ENCODE results near the gene EPHB6. TPM values are rescaled to one million over a fixed set of nuclear protein-coding genes. Genes with fewer than 3 reads are reported as not detected.

Gene EPHB6
- polyA plus RNA-seq, 1 experiment = 0.51 TPM

DNA sequence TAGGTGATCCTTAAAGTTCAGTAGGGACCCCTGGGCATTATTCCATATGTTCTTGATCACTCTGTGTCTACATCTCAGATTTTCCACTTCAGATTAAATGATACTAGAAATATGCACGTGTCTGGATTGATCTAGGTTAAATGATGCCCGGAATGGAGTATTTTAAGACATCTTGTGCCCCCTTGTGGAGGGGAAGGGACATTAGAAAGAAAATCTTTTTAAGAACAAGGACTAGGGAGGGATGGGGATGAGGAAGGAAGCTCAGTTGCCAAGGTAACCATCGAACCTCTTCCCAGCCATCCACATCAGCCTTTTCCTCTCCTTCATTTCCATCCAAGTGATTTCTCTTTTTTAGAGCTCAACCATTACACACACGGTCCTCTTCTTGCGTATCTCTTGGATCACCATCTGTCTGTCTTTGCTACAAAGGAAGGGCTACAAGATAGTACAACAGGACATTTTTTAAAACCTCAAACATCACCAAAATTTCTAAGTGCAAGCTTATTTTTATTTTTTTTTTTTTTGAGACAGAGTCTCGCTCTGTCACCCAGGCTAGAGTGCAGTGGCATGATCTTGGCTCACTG lies 43.6 kb upstream of the EPHB6 start:
- TF ChIP-seq, protein P1, sequence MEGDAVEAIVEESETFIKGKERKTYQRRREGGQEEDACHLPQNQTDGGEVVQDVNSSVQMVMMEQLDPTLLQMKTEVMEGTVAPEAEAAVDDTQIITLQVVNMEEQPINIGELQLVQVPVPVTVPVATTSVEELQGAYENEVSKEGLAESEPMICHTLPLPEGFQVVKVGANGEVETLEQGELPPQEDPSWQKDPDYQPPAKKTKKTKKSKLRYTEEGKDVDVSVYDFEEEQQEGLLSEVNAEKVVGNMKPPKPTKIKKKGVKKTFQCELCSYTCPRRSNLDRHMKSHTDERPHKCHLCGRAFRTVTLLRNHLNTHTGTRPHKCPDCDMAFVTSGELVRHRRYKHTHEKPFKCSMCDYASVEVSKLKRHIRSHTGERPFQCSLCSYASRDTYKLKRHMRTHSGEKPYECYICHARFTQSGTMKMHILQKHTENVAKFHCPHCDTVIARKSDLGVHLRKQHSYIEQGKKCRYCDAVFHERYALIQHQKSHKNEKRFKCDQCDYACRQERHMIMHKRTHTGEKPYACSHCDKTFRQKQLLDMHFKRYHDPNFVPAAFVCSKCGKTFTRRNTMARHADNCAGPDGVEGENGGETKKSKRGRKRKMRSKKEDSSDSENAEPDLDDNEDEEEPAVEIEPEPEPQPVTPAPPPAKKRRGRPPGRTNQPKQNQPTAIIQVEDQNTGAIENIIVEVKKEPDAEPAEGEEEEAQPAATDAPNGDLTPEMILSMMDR (IDR thresholded peaks at IDR 0.05; ENCODE audit: low read depth, low read length) = peak; percentile 71
- CTCF ChIA-PET = interaction anchor here (0.5 to 5.0 kb wide), 48 partner anchors 8 to 925 kb away, joined by 3 to 47 read pairs (median 4); no protein-coding TSS in a partner anchor
- POLR2A ChIA-PET = no interaction called here

DNA sequence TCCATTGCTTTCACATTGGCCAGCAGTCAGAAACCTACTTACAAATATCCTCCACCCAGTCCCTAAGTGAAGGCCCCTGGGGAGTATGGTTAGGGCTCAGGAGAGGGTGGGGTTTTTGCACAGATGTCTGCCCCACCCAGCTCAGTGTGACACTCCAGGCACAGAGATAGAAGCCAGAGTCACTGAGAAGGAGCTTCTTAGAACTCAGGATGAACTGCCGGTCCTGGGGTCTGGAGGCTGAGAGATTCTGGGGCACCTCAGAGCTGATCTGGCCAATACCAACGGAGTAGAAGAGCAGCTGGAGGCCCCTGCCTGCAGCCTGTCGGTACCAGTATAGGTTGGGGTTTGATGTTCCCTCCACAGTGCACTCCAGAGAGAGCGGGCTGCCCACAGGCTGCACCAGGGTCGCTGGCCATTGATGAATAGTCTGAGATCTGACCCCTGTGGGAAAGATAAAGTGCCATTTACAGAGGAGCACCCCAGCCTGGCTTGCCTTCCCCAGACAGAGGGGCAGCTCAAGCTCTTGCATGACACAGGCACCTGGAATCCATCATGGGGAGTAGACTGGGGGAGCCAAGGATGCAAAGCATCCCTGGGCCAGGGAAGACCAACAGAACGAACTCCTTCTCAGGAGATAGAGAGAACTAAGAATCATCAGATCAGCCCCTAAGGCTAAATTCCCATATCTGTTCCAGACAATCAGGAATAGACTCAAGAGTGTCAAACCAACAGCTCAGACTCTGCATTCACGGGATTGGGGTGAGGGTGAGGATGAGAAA lies 42.2 kb upstream of the EPHB6 start:
- POLR2A ChIA-PET = no interaction called here
- CTCF ChIA-PET = interaction anchor here (1.1 to 5.0 kb wide), 8 partner anchors 180 to 428 kb away, joined by 4 to 47 read pairs (median 8); no protein-coding TSS in a partner anchor
- TF ChIP-seq, protein P1 (IDR thresholded peaks at IDR 0.05; ENCODE audit: low read depth, low read length) = no peak

More for the DNA sequence above, 43.6 kb upstream of the EPHB6 start:
- Histone ChIP-seq H3K27me3 (ENCODE audit: control insufficient read depth, insufficient read depth, low read length) (no peaks in the 10 kb centered on the region), H3K4me3 (ENCODE audit: low read depth, low read length) (no peak overlapping the region), H3K9me3 (ENCODE audit: control insufficient read depth, insufficient read depth, low read length) (no peaks in the 10 kb centered on the region), H3K27ac (ENCODE audit: low read depth, low read length) (no peak overlapping the region)
- DNase-seq (ENCODE audit: low read depth, low spot score) = peak; percentile 8

DNA sequence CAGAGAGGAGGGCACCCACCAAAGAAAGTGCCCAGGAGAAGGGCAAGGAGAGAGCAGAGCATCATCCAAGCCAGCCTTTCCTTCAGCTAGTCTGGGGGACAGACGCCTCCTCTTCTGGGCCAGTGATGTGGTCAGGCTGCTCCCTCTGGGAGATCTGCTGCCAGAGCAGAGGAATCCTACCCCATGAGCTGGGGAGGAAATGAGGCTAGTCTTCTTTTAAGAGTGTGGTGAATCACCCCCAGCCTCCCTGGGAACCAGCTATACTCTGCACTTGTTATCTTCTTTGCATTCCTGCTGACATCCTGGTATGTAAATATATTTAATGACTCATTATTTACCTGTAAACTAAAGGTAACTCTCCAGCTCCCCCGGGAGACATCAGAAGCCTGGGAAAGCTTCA lies 41.6 kb upstream of the EPHB6 start:
- ChIA-PET POLR2A (no interaction called here), CTCF (interaction anchor here (0.8 to 5.0 kb wide), 6 partner anchors 181 to 335 kb away, joined by 3 to 43 read pairs (median 4); no protein-coding TSS in a partner anchor)
- H3K27me3 ChIP-seq (ENCODE audit: control insufficient read depth, insufficient read depth, low read length) = no peaks in the 10 kb centered on the region
- no peak for DNase-seq (ENCODE audit: low read depth, low spot score)
- no peak overlapping the region for H3K4me3 ChIP-seq (ENCODE audit: low read depth, low read length)
- TF ChIP-seq, protein P1 (IDR thresholded peaks at IDR 0.05; ENCODE audit: low read depth, low read length) = no peak
- no peak overlapping the region for H3K27ac ChIP-seq (ENCODE audit: low read depth, low read length)
- no peaks in the 10 kb centered on the region for H3K9me3 ChIP-seq (ENCODE audit: control insufficient read depth, insufficient read depth, low read length)

More for the DNA sequence above, 42.2 kb upstream of the EPHB6 start:
- Histone ChIP-seq H3K4me3 (ENCODE audit: low read depth, low read length) (no peak overlapping the region), H3K27me3 (ENCODE audit: control insufficient read depth, insufficient read depth, low read length) (no peaks in the 10 kb centered on the region), H3K27ac (ENCODE audit: low read depth, low read length) (no peak overlapping the region), H3K9me3 (ENCODE audit: control insufficient read depth, insufficient read depth, low read length) (no peaks in the 10 kb centered on the region)
- DNase-seq (ENCODE audit: low read depth, low spot score) = no peak

DNA sequence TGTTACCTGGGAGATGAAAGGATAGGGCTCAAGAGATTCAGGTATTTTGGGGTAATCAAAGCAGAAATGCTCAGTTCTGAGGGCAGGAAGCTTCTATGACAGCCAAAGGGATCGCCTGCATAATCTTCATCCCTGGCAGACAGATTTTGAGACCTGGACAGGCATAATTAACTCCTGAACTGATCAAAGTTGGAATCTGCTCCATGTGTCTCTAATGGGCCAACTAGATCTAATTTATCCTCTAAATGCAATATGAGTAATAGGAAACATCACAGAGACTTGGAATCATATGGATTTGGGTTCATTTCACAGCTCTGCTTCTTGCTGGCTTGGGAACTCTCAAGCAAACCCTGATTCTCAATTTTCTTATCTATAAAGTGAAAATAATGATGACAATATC lies 41.2 kb upstream of the EPHB6 start:
- ChIA-PET CTCF (interaction anchor here (0.8 to 5.0 kb wide), 5 partner anchors 181 to 335 kb away, joined by 3 to 43 read pairs (median 4); no protein-coding TSS in a partner anchor), POLR2A (no interaction called here)
- no peak for DNase-seq (ENCODE audit: low read depth, low spot score)
- no peak overlapping the region for H3K4me3 ChIP-seq (ENCODE audit: low read depth, low read length)
- H3K9me3 ChIP-seq (ENCODE audit: control insufficient read depth, insufficient read depth, low read length) = no peaks in the 10 kb centered on the region
- TF ChIP-seq, protein P1 (IDR thresholded peaks at IDR 0.05; ENCODE audit: low read depth, low read length) = no peak
- no peaks in the 10 kb centered on the region for H3K27me3 ChIP-seq (ENCODE audit: control insufficient read depth, insufficient read depth, low read length)
- H3K27ac ChIP-seq (ENCODE audit: low read depth, low read length) = no peak overlapping the region

GRCh38 chr7:142814451-142814850 lies 40.4 kb upstream of the EPHB6 start:
- TF ChIP-seq, protein P1 (IDR thresholded peaks at IDR 0.05; ENCODE audit: low read depth, low read length) = no peak
- no peak overlapping the region for H3K27ac ChIP-seq (ENCODE audit: low read depth, low read length)
- POLR2A ChIA-PET = no interaction called here
- no peak overlapping the region for H3K4me3 ChIP-seq (ENCODE audit: low read depth, low read length)
- no peaks in the 10 kb centered on the region for H3K27me3 ChIP-seq (ENCODE audit: control insufficient read depth, insufficient read depth, low read length)
- DNase-seq (ENCODE audit: low read depth, low spot score) = no peak
- CTCF ChIA-PET = interaction anchor here (0.6 to 5.0 kb wide), 4 partner anchors 30 to 299 kb away, joined by 3 to 43 read pairs (median 5); no protein-coding TSS in a partner anchor
- H3K9me3 ChIP-seq (ENCODE audit: control insufficient read depth, insufficient read depth, low read length) = no peaks in the 10 kb centered on the region
